HEK293T (cell line): ENCODE results near the gene C2CD2.

Experiments used
- ARNT ChIP-seq: fragments of 450-650 bp; IDR thresholded peaks from 2 replicates; pipeline ENCODE4 v1.6.1; 2017; ENCODE audit warnings: mild to moderate bottlenecking
- BHLHE40 ChIP-seq: fragments of 450-650 bp; IDR thresholded peaks from 2 replicates; pipeline ENCODE4 v1.6.1; 2016; ENCODE audit warnings: mild to moderate bottlenecking, moderate library complexity, borderline replicate concordance
- FOXM1 ChIP-seq: fragments of 450-650 bp; IDR thresholded peaks from 2 replicates; pipeline ENCODE4 v1.6.1; 2017; ENCODE audit warnings: mild to moderate bottlenecking, borderline replicate concordance
- HDGF ChIP-seq: fragments of 450-650 bp; IDR thresholded peaks from 2 replicates; pipeline ENCODE4 v1.6.1; 2017; ENCODE audit warnings: antibody characterized with exemption, borderline replicate concordance
- PKNOX1 ChIP-seq: fragments of 450-650 bp; IDR thresholded peaks from 2 replicates; pipeline ENCODE4 v1.6.1; 2016
- SP1 ChIP-seq: fragments of 450-650 bp; IDR thresholded peaks from 2 replicates; pipeline ENCODE4 v1.6.1; 2017
- SUZ12 ChIP-seq: fragments of 450-650 bp; IDR thresholded peaks from 2 replicates; pipeline ENCODE4 v1.6.1; 2016; ENCODE audit warnings: mild to moderate bottlenecking
- TARDBP ChIP-seq: fragments of 450-650 bp; IDR thresholded peaks from 2 replicates; pipeline ENCODE4 v1.6.1; 2016

GRCh38 chr21:41901099-41901498, 52.7 kb downstream of the C2CD2 start:
- no peak for TF ChIP-seq SP1
- TF ChIP-seq BHLHE40, result no peak
- TF ChIP-seq SUZ12, result no peak
- TF ChIP-seq FOXM1, result no peak
- TF ChIP-seq TARDBP, result no peak
- no peak for TF ChIP-seq HDGF
- no peak for TF ChIP-seq PKNOX1
- no peak for TF ChIP-seq ARNT
